Nucleus accumbens (tissue), 56 donors: ENCODE results near the gene CCDC88B.

Experiments used
- DNase-seq, 56 donors: peaks; one replicate each; lab custom pipeline; 2025; lab: John Stamatoyannopoulos, UW

The CCDC88B gene

DNA sequence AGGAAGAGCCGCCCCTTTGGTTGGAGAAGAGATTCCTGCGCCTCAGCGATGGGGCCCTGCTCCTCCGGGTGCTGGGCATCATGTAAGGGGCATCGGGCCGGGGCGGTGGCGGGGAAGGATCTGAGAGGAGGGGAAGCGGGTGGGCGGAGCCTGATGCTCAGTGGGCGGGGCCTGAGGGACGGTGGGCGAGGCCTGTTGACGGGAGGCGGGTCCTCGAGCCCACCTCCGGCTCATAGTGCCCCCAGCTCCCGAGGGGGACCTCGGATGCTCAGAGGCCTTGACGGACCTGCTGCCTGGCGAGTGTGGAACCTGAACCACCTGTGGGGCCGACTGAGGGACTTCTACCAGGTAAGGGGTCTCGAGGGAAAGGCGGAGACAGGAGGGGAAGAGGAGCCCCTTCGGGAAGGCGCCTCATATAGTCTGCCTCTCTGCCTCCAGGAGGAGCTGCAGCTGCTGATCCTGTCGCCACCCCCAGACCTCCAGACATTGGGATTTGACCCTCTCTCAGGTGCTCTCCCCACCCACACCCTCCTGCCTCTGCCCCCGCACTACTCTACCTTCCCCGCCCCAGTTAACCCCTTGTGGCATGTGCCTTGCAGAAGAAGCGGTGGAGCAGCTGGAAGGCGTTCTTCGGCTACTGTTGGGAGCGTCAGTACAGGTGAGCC lies 799 bp downstream of the CCDC88B start:
- DNase-seq: peak in 6 of 56 donors; percentile 3 to 55 (median 16)

DNA sequence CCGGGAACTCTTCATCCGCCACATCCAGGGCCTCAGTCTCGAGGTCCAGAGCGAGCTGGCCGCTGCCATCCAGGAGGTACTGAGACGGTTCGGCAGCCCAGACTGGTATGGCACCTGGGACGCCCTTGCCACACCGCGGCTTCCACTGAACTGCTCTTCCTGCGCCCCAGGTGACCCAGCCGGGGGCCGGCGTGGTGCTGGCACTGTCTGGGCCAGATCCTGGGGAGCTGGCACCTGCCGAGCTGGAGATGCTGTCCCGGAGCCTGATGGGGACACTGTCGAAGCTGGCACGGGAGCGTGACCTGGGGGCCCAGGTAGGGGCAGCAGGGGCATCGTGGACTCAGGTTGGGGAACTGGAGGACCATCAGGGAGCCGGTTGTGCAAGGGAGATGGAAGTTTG lies 1.4 kb downstream of the CCDC88B start:
- no peak for DNase-seq

DNA sequence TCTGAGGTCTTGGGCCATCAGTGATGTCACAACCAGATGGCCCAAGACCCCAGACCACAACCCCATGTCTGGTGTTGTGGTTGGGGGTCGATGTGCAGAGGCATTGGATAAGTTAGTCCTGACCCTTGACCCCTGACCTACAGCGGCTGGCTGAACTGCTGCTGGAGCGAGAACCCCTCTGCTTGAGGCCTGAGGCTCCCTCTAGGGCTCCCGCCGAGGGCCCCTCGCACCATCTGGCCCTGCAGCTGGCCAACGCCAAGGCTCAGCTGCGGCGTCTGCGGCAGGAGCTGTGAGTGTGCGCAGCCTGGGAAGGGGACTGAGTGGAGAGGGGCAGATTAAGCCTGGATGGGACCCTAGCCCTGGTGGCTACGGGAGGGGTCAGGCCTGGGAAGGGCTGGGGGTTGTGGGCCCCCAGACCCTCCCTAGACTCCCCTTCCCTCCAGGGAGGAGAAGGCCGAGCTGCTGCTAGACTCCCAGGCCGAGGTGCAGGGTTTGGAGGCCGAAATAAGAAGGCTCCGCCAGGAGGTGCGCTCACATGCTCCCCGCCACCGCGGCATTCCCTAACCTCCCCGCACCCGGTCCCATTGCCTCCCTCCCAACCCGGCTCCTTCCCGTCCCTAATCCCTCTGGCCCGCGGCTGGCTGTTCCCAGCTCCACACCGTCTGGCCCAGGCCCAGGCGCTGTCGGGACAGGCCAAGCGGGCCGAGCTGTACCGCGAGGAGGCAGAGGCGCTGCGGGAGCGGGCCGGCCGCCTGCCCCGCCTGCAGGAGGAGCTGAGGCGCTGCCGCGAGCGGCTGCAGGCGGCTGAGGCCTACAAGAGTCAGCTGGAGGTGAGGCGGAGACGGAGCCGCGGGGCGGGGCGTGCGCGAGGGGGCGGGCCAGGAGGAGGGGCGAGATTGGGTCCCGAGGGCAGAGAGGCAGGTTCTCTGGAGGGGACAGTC lies 2.1 kb downstream of the CCDC88B start:
- DNase-seq: peak in 53 of 56 donors; percentile 23 to 90 (median 63)

DNA sequence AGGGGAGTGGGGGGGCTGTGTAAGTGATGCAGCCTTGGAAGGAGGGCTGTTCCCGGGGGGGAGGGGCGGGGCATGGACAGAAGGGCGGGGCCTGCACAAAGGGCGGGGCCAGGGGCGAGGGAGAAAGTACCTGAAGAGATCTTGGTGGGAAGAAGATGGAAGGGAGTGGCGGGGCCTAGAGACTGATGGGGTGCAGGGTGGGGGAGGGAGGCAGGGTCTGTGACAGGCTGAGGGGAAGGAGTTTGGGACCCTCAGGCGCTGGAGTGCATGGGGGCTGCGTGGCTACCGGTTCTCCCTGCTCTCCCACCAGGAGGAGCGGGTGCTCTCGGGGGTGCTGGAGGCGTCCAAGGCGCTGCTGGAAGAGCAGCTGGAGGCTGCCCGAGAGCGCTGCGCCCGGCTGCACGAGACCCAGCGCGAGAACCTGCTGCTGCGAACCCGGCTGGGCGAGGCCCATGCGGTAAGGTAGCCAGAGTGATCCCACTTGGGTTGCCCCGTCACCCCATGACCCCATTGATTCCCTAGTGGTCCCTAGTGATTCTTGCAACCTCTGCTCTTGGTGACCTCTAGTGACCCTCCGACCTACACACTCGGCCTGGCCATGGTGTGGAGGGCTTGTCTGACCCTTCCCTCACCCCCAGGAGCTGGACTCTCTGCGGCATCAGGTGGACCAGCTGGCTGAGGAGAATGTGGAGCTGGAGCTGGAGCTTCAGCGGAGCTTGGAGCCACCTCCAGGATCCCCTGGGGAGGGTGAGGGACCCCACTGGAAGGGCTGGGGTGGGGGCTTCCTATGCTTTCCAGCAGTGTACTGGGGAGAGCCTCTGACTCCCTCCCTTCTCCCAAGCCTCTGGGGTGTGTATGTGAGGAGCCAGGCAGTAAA lies 3.1 kb downstream of the CCDC88B start:
- DNase-seq: peak in 4 of 56 donors; percentile 47 to 83 (median 65)

DNA sequence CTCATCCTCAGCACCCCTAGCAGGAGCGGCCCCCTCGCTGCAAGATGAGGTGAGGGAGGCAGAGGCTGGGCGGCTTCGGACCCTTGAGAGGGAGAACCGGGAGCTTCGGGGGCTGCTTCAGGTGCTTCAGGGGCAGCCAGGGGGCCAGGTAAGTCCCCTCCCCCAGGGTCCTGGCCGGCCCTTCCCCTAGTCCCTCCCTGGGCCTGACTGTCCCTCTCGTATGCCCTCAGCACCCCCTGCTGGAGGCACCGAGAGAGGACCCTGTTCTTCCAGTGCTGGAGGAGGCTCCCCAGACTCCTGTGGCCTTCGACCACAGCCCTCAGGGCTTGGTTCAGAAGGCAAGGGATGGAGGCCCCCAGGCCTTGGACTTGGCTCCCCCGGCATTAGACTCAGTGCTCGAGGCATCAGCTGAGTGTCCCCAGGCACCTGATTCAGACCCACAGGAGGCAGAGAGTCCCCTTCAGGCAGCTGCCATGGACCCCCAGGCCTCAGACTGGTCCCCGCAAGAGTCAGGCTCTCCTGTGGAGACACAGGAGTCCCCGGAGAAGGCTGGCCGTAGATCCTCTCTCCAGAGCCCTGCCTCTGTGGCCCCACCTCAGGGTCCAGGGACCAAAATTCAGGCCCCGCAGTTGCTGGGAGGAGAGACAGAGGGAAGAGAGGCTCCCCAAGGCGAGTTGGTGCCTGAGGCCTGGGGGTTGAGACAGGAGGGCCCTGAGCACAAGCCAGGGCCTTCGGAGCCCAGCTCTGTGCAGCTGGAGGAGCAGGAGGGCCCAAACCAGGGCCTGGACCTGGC lies 4.0 kb downstream of the CCDC88B start:
- no peak for DNase-seq

DNA sequence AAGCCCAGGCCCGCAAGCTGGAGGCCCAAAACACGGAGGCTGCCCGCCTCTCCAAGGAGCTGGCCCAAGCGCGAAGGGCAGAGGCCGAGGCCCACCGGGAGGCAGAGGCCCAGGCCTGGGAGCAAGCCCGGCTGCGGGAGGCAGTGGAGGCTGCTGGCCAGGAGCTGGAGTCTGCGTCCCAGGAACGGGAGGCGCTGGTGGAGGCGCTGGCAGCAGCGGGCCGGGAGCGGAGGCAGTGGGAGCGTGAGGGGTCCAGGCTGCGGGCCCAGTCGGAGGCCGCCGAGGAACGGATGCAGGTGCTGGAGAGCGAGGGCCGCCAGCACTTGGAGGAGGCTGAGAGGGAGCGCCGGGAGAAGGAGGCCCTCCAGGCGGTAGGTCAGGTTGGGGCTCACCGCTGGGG lies 4.8 kb downstream of the CCDC88B start:
- DNase-seq: no peak

DNA sequence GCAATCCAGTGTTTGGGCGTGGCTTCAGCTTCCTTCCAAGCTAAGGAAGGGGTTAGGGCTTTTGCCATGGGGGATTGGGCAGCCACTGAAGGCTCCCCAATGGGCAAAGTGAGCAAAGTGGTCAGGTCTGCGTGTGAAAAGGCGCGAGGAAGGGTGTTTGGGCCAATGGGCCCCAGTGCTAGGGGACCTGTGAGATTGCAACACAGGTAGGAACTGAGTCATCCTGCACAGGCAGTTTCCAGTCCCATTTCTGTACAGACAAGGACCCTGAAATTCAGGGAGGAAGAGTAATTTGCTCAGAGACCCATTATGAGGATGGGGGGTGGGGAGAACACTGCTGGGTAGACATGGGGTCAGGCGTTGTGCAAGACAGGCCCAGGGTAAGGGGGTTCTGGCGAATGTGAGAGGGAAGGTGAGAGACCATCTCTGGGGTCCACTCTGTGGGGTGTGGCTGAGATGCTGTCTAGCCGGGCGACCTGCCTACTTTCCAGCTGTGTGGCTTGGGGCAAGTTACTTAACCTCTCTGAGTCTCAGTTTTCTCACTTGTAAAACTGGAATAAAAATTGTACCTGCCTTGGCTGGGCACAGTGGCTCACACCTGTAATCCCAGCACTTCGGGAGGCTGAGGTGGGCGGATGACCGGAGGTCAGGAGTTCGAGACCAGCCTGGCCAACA lies 7.3 kb downstream of the CCDC88B start:
- no peak for DNase-seq

DNA sequence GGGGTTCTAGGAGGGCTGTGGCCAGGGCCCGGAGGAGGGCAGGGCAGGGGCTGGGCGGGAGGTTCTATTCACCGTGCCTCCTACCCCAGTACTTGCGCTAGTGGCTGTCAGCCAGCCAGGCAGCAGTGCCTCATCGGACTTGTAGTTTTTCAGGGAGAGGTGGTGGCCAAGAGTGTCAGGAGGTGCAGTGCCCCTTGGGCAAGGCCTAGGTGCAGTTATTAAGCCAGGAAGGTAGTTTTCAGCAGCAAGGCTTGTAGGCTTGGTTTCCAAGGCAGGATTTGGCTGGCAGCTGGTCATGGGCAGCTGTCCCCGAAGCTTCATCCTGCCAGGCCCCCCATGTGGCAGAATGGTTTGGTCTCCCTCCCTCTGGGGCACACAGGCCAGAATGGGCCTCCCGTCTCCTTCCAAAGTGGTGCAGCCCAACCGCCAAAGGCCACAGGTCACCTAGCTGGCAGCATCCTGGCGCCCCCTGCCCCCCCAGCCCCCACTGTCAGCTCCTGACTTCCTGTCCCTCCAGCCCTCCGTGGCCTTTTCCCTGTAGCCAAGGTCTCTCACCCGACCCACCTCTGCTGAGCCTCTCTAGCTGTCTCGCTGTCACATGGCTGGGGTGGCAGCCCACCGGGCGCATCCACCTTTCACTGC lies 8.5 kb downstream of the CCDC88B start:
- DNase-seq: peak in 2 of 56 donors; percentile 21 to 37

DNA sequence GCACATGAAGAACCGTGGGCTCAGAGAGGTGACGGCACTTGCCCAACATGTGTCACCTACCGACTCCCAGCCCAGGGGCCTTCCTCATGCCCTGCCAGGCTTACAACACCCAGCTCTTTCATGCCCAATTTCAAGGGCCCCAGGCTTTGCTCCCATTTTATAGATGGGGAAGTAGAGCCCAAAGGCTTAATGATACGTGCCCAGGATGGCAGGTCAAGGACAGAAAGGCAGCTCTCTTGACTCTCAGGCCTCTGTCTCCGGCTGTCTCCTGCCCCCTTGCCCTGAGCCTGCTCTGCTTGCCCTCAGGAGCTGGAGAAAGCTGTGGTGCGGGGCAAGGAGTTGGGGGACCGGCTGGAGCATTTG lies 9.0 kb downstream of the CCDC88B start:
- DNase-seq: no peak

DNA sequence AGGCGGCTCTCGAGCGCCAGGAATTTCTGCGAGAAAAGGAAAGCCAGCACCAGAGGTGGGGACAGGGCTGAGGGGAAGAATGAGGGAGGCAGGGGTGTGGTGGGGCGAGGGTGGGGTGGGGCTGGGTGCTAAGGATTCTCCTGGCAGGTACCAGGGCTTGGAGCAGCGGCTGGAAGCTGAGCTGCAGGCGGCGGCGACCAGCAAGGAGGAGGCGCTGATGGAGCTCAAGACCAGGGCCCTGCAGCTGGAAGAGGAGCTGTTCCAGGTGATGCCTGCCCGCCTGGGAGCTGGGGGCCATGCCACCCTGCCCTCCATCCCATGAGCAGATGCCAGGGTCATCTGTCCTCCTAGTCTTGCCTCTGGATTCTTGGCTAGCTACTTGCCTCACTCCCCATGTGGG lies 9.4 kb downstream of the CCDC88B start:
- DNase-seq: no peak

DNA sequence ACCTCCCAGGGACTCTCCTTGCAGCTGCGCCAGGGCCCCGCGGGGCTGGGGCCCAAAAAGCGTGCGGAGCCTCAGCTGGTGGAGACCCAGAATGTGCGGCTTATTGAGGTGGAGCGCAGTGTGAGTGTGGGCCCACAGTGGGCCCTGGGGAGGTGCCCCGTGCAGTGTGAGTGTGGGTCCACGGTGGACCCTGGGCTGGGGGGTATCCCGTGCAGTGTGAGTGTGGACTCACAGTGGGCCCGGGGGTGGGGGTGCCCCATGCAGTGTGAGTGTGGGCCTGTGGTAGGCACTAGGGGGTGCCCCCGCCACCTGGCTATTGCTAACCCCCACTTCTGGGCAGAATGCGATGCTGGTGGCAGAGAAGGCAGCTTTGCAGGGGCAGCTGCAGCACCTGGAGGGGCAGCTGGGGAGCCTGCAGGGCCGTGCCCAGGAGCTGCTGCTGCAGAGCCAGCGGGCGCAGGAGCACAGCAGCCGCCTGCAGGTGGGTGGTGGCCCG lies 11.2 kb downstream of the CCDC88B start:
- DNase-seq: no peak

DNA sequence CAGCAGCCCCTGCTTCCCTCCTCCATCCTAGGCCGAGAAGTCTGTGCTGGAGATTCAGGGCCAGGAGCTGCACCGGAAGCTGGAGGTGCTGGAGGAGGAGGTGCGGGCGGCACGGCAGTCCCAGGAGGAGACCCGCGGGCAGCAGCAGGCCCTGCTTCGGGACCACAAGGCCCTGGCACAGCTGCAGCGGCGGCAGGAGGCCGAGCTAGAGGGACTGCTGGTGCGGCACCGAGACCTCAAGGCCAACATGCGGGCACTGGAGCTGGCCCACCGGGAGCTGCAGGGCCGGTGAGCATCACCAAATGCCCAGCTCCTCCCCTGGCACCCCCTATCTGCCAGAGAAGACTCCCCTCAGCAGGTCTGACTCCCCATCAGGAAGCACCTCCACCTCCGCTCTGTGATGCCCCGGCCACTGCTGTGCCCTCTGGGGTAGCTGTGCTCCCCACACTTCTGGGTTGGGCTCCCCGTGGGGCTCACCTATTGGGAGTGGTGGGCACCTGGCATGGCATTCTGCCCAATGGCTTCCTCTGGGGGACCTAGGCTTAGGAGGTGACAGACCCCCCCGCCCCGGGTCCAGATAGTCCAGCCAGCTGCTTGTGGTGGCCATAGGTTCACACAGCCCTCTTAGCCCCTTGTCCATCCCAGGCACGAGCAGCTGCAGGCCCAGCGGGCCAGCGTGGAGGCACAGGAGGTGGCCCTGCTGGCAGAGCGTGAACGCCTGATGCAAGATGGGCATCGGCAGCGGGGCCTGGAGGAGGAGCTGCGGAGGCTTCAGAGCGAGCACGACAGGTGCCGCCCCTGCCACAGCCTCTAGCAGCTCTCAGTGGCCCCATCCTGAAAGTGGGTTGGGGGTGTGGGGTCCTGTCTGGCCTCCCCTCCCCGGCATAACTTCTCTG lies 12.3 kb downstream of the CCDC88B start:
- no peak for DNase-seq

DNA sequence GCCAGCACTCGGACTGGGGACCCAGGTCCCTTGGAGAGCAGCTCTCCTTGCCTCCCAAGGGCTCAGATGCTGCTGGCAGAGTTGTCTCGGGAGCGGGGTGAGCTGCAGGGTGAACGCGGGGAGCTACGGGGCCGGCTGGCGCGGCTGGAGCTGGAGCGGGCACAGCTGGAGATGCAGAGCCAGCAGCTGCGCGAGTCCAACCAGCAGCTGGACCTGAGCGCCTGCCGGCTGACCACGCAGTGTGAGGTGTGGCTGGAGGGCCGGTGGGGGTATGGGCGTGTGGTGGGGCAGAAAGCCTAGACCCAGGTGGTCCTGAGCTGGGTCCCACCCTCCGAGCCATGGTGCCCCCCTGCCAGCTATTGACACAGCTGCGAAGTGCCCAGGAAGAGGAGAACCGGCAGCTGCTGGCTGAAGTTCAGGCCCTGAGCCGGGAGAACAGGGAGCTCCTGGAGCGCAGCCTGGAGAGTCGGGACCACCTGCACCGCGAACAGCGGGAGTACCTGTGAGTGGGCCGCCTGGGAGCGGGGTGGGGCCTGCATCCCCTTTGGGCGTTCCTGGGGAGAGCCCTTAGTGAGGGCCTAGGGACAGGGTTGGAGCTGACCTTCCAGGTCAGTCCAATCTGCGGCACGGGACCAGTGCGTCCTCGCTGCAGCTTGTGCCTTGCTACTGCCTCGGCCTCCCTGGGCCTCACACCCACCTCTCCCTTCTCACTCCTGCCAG lies 13.2 kb downstream of the CCDC88B start:
- no peak for DNase-seq

DNA sequence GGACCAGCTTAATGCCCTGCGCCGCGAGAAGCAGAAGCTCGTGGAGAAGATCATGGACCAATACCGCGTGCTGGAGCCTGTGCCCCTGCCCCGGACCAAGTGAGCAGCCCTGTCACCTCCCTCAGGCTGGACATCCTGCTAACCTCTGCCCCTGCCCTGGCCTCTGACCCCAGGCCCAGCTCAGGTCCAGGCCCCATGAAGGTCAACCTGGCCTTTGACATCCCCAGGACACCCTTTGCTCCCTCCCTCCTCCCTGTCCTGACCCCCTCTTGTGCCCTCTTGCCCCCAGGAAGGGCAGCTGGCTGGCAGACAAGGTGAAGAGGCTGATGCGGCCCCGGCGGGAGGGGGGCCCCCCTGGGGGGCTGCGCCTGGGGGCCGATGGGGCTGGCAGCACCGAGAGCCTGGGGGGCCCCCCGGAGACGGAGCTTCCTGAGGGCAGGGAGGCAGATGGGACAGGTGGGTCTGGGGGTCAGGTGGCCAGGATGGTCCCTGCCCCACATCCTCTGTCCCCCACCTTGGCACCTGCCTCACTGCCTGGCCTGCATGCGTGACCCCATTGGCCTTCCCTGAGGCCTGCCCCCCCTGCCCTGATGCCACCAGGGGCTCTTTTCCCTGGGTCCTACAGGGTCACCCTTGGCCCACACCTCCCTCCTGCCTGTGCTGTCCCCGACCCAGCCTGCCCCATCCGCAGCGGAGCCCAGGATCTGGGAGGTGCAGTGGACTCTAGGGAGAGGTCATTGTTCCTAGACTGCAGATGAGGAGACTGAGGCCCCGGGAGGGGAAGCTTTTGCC lies 13.9 kb downstream of the CCDC88B start:
- no peak for DNase-seq

DNA sequence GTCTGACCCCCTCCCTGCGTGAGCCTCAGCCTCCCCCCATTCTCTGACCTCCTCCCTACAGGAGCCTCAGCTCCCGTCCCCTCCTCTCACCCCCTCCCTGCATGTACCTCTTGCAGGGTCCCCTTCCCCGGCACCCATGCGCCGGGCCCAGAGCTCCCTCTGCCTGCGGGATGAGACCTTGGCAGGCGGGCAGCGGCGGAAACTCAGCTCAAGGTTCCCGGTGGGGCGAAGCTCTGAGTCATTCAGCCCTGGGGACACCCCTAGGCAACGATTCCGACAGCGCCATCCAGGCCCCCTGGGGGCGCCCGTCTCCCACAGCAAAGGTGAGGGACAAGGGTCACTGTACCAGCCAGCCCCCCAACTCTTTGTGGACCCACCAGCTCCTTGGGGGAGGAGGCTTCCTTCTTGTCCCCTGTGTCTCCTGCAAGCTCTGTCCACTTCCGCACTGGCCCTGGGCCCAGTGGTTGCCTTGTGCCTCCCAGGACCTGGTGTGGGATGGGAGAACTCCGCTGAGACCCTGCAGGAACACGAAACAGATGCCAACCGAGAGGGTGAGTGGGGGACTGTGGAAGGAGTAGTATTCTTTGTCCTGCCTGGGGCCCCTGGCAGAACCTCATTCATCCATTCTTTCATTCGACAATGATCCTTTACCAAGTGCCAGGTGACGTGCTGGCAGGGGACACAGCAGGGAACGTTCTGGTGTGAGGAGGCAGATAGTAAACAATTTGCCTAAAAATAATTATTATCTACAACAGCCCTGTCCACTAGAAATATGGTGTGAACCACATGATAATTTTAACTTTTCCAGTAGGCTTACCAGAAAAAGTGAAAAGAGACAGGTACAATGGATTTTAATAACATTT lies 15.3 kb downstream of the CCDC88B start:
- peak in 47 of 56 donors; percentile 14 to 80 (median 50) for DNase-seq
